Thyroid gland (tissue), 4 donors: ENCODE results near the gene NCLN.

Experiments
- POLR2A ChIP-seq, 2 donors: fragments of 450-650 bp; IDR thresholded peaks; one replicate each; pipeline ENCODE4 v1.6.1; 2017; ENCODE audit warnings: antibody characterized with exemption in 2 of 2, mild to moderate bottlenecking in 2 of 2, moderate library complexity in 1 of 2
- TF ChIP-seq, protein P1 (sequence below), 6 experiments: fragments of 200-600 bp in 3 of 6; fragments of 450-650 bp in 3 of 6; sonication (generic) in 3 of 6; IDR thresholded peaks; one replicate each; pipeline ENCODE4 v1.5.1; 2016 to 2019; ENCODE audit warnings: antibody characterized with exemption in 6 of 6, mild to moderate bottlenecking in 2 of 6, inconsistent platforms in 1 of 6, moderate library complexity in 1 of 6

DNA sequence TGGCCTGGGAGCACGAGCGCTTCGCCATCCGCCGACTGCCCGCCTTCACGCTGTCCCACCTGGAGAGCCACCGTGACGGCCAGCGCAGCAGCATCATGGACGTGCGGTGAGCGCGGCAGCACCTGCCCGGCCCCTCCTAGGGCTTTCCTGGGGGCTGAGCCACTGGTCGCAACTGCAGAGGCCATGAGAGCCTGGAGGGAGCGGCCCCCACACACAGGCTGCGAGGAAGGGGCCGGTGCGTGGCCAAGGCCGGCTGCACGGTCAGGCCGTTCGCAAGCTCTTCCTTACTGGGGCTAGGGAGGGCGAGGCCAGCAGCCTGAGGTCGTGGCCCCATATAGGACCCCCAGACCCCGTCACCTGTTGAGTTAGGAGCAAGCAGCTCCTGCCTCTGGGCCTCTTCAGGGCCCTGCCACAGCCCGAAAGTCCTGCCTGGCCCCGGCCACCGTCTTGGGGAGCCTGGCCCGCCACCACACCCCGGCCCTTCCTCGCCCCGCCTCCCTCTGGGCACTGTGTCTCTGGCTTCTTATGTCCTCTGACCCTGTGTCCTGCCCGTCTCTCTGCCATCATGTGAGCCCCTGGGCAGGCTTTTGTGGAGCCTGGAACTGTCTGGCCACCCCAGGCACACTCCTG lies 19.0 kb downstream of the NCLN start:
- no peak for TF ChIP-seq POLR2A (IDR thresholded peaks at IDR 0.05)
- TF ChIP-seq, protein P1, sequence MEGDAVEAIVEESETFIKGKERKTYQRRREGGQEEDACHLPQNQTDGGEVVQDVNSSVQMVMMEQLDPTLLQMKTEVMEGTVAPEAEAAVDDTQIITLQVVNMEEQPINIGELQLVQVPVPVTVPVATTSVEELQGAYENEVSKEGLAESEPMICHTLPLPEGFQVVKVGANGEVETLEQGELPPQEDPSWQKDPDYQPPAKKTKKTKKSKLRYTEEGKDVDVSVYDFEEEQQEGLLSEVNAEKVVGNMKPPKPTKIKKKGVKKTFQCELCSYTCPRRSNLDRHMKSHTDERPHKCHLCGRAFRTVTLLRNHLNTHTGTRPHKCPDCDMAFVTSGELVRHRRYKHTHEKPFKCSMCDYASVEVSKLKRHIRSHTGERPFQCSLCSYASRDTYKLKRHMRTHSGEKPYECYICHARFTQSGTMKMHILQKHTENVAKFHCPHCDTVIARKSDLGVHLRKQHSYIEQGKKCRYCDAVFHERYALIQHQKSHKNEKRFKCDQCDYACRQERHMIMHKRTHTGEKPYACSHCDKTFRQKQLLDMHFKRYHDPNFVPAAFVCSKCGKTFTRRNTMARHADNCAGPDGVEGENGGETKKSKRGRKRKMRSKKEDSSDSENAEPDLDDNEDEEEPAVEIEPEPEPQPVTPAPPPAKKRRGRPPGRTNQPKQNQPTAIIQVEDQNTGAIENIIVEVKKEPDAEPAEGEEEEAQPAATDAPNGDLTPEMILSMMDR (IDR thresholded peaks at IDR 0.05) = no peak
